Memory B cell (primary cell): ENCODE data around the gene GABARAPL1.
"Not testable (repeated sequence)": the region's sequence is repeated elsewhere in the genome, so short reads cannot be mapped to it uniquely, and the experiment has no call there.

Experiments
- ATAC-seq: fragments of 150-1000 bp; cut with Tn5 transposase; 2 replicates; pipeline ENCODE4 v1.10.0; 2021; ENCODE audit warnings: low read depth, mild to moderate bottlenecking, moderate library complexity
- DNase-seq, 2 donors: peaks; one replicate each; pipeline ENCODE4 v3.0.0; 2022; ENCODE audit warnings: low spot score in 2 of 2
- H3K27ac Mint-ChIP-seq: one replicate; pipeline ENCODE4 v1.8.0; 2022; ENCODE audit warnings: mild to moderate bottlenecking, moderate library complexity, mixed read lengths
- H3K27me3 Mint-ChIP-seq: one replicate; pipeline ENCODE4 v1.8.0; 2022; ENCODE audit warnings: mixed read lengths
- H3K36me3 Mint-ChIP-seq: one replicate; pipeline ENCODE4 v1.8.0; 2022; ENCODE audit warnings: mild to moderate bottlenecking, mixed read lengths
- H3K4me1 Mint-ChIP-seq: one replicate; pipeline ENCODE4 v1.8.0; 2022; ENCODE audit warnings: mixed read lengths
- H3K4me3 Mint-ChIP-seq: one replicate; pipeline ENCODE4 v1.8.0; 2022; ENCODE audit warnings: mild to moderate bottlenecking, moderate library complexity, mixed read lengths
- H3K9me3 Mint-ChIP-seq: one replicate; pipeline ENCODE4 v1.8.0; 2022; ENCODE audit warnings: mixed read lengths

The GABARAPL1 gene

GRCh38 chr12:10186299-10186698, 26.4 kb upstream of the GABARAPL1 start:
- Mint-ChIP-seq H3K27ac (no peak overlapping the region), H3K4me1 (peaks cover 7% of the 10 kb centered on the region), H3K27me3 (peaks cover 16% of the 10 kb centered on the region), H3K4me3 (no peak overlapping the region), H3K9me3 (no peaks in the 10 kb centered on the region), H3K36me3 (no peaks in the 10 kb centered on the region)
- ATAC-seq (peak; percentile 77), DNase-seq (no peak)

GRCh38 chr12:10186958-10187357, 25.7 kb upstream of the GABARAPL1 start:
- peaks cover 16% of the 10 kb centered on the region for H3K27me3 Mint-ChIP-seq
- not testable (repeated sequence) for ATAC-seq, H3K9me3 Mint-ChIP-seq, H3K4me1 Mint-ChIP-seq, H3K27ac Mint-ChIP-seq, H3K4me3 Mint-ChIP-seq, DNase-seq, H3K36me3 Mint-ChIP-seq

GRCh38 chr12:10189653-10190052, 23.0 kb upstream of the GABARAPL1 start:
- Mint-ChIP-seq H3K4me3 (no peak overlapping the region), H3K4me1 (peaks cover 7% of the 10 kb centered on the region), H3K27me3 (peaks cover 24% of the 10 kb centered on the region), H3K9me3 (no peaks in the 10 kb centered on the region), H3K27ac (no peak overlapping the region), H3K36me3 (no peaks in the 10 kb centered on the region)
- DNase-seq, result no peak
- no peak for ATAC-seq

- peaks cover 26% of the 10 kb centered on the region for H3K27me3 Mint-ChIP-seq
- peak; percentile 89 for ATAC-seq
- H3K27ac Mint-ChIP-seq, result no peak overlapping the region
- H3K4me3 Mint-ChIP-seq, result no peak overlapping the region
- H3K4me1 Mint-ChIP-seq, result peaks cover 12% of the 10 kb centered on the region
- no peaks in the 10 kb centered on the region for H3K36me3 Mint-ChIP-seq
- peak; percentile 36 to 39 for DNase-seq
- no peaks in the 10 kb centered on the region for H3K9me3 Mint-ChIP-seq
Measured at GRCh38 chr12:10190558-10191388, 21.9 kb upstream of the GABARAPL1 start.

GRCh38 chr12:10191865-10192264, 20.8 kb upstream of the GABARAPL1 start:
- Mint-ChIP-seq H3K36me3 (no peaks in the 10 kb centered on the region), H3K27ac (no peak overlapping the region), H3K4me1 (peaks cover 16% of the 10 kb centered on the region), H3K27me3 (peaks cover 24% of the 10 kb centered on the region), H3K4me3 (no peak overlapping the region), H3K9me3 (no peaks in the 10 kb centered on the region)
- no peak for ATAC-seq
- no peak for DNase-seq

- peaks cover 16% of the 10 kb centered on the region for H3K4me1 Mint-ChIP-seq
- peaks cover 29% of the 10 kb centered on the region for H3K27me3 Mint-ChIP-seq
- H3K9me3 Mint-ChIP-seq, result no peaks in the 10 kb centered on the region
- H3K27ac Mint-ChIP-seq, result no peak overlapping the region
- ATAC-seq (no peak), DNase-seq (no peak)
- no peaks in the 10 kb centered on the region for H3K36me3 Mint-ChIP-seq
- H3K4me3 Mint-ChIP-seq, result no peak overlapping the region
Measured at GRCh38 chr12:10194160-10194670, 18.5 kb upstream of the GABARAPL1 start.

- H3K27ac Mint-ChIP-seq, result no peak overlapping the region
- peaks cover 11% of the 10 kb centered on the region for H3K4me1 Mint-ChIP-seq
- no peaks in the 10 kb centered on the region for H3K9me3 Mint-ChIP-seq
- ATAC-seq (peak; percentile 98), DNase-seq (peak in 1 of 2 donors; percentile 14)
- H3K27me3 Mint-ChIP-seq, result peaks cover 29% of the 10 kb centered on the region
- no peak overlapping the region for H3K4me3 Mint-ChIP-seq
- H3K36me3 Mint-ChIP-seq, result no peaks in the 10 kb centered on the region
Measured at GRCh38 chr12:10196210-10196609, 16.5 kb upstream of the GABARAPL1 start.

- Mint-ChIP-seq H3K27me3 (peaks cover 26% of the 10 kb centered on the region), H3K4me1 (peaks cover 11% of the 10 kb centered on the region), H3K4me3 (no peak overlapping the region), H3K27ac (no peak overlapping the region), H3K9me3 (no peaks in the 10 kb centered on the region), H3K36me3 (no peaks in the 10 kb centered on the region)
- DNase-seq (no peak), ATAC-seq (no peak)
Measured at GRCh38 chr12:10197879-10198278, 14.8 kb upstream of the GABARAPL1 start.

GRCh38 chr12:10204495-10204894, 8.2 kb upstream of the GABARAPL1 start:
- H3K4me1 Mint-ChIP-seq, H3K4me3 Mint-ChIP-seq, H3K27ac Mint-ChIP-seq, DNase-seq, H3K9me3 Mint-ChIP-seq, H3K36me3 Mint-ChIP-seq: not testable (repeated sequence)
- H3K27me3 Mint-ChIP-seq, result peaks cover 19% of the 10 kb centered on the region
- peak; percentile 48 for ATAC-seq

GRCh38 chr12:10205220-10205807, 7.4 kb upstream of the GABARAPL1 start:
- no peak overlapping the region for H3K4me3 Mint-ChIP-seq
- no peaks in the 10 kb centered on the region for H3K36me3 Mint-ChIP-seq
- H3K9me3 Mint-ChIP-seq, result no peaks in the 10 kb centered on the region
- H3K27me3 Mint-ChIP-seq, result peaks cover 14% of the 10 kb centered on the region
- no peak overlapping the region for H3K27ac Mint-ChIP-seq
- H3K4me1 Mint-ChIP-seq, result no peaks in the 10 kb centered on the region
- DNase-seq (no peak), ATAC-seq (no peak)

- no peaks in the 10 kb centered on the region for H3K36me3 Mint-ChIP-seq
- peaks cover 15% of the 10 kb centered on the region for H3K27me3 Mint-ChIP-seq
- no peak overlapping the region for H3K4me3 Mint-ChIP-seq
- H3K4me1 Mint-ChIP-seq, result peaks cover under 1% of the 10 kb centered on the region
- no peak for ATAC-seq
- DNase-seq, result no peak
- H3K27ac Mint-ChIP-seq, result no peak overlapping the region
- no peaks in the 10 kb centered on the region for H3K9me3 Mint-ChIP-seq
Measured at GRCh38 chr12:10207136-10207535, 5.5 kb upstream of the GABARAPL1 start.

GRCh38 chr12:10210225-10210624, 2.5 kb upstream of the GABARAPL1 start:
- Mint-ChIP-seq H3K4me1 (peaks cover 12% of the 10 kb centered on the region), H3K36me3 (no peaks in the 10 kb centered on the region), H3K27ac (no peak overlapping the region), H3K9me3 (no peaks in the 10 kb centered on the region), H3K4me3 (no peak overlapping the region), H3K27me3 (peaks cover 18% of the 10 kb centered on the region)
- no peak for ATAC-seq
- DNase-seq, result no peak

- H3K4me1 Mint-ChIP-seq, result peaks cover 12% of the 10 kb centered on the region
- no peak overlapping the region for H3K27ac Mint-ChIP-seq
- no peaks in the 10 kb centered on the region for H3K36me3 Mint-ChIP-seq
- no peaks in the 10 kb centered on the region for H3K9me3 Mint-ChIP-seq
- DNase-seq (no peak), ATAC-seq (no peak)
- H3K27me3 Mint-ChIP-seq, result peaks cover 14% of the 10 kb centered on the region
- H3K4me3 Mint-ChIP-seq, result no peak overlapping the region
Measured at GRCh38 chr12:10211101-10211939, 1.4 kb upstream of the GABARAPL1 start.
